CD4-positive, alpha-beta T cell treated with Interleukin-17A for 1 hour (primary cell): ENCODE data around the gene SMG9.

Source experiments
- DNase-seq: peaks from one replicate; pipeline ENCODE4 v3.0.0-alpha.2; 2020

SMG9 gene

GRCh38 chr19:43752287-43752875 lies 2.4 kb downstream of the SMG9 start:
- DNase-seq = no peak

GRCh38 chr19:43751466-43752220 lies 3.1 kb downstream of the SMG9 start:
- no peak for DNase-seq

GRCh38 chr19:43749898-43750297 lies 4.9 kb downstream of the SMG9 start:
- no peak for DNase-seq

- DNase-seq = no peak
These were observed 5.6 kb downstream of the SMG9 start for GRCh38 chr19:43749152-43749551.

GRCh38 chr19:43748685-43749084 lies 6.1 kb downstream of the SMG9 start:
- no peak for DNase-seq

GRCh38 chr19:43748205-43748594 lies 6.6 kb downstream of the SMG9 start:
- no peak for DNase-seq

- DNase-seq = peak; percentile 45
These were observed 7.1 kb downstream of the SMG9 start for GRCh38 chr19:43747557-43748204.

- no peak for DNase-seq
These were observed 11.7 kb downstream of the SMG9 start for GRCh38 chr19:43743059-43743458.

- no peak for DNase-seq
These were observed 13.5 kb downstream of the SMG9 start for GRCh38 chr19:43741075-43741825.

GRCh38 chr19:43739439-43740235 lies 15.1 kb downstream of the SMG9 start:
- DNase-seq = no peak

- DNase-seq = no peak
These were observed 16.0 kb downstream of the SMG9 start for GRCh38 chr19:43738780-43739211.

GRCh38 chr19:43735957-43736356 lies 18.8 kb downstream of the SMG9 start:
- DNase-seq = no peak

- DNase-seq = no peak
These were observed 19.7 kb downstream of the SMG9 start for GRCh38 chr19:43735013-43735412.

- DNase-seq = no peak
These were observed 22.9 kb downstream of the SMG9 start for GRCh38 chr19:43731846-43732245.

GRCh38 chr19:43731346-43731745 lies 23.4 kb downstream of the SMG9 start:
- DNase-seq = no peak

- no peak for DNase-seq
These were observed 24.8 kb downstream of the SMG9 start for GRCh38 chr19:43729919-43730318.

- DNase-seq = no peak
These were observed 27.2 kb downstream of the SMG9 start for GRCh38 chr19:43727593-43727853.

- DNase-seq = no peak
These were observed 27.8 kb downstream of the SMG9 start for GRCh38 chr19:43726736-43727592.

GRCh38 chr19:43725468-43725867 lies 29.3 kb downstream of the SMG9 start:
- DNase-seq = no peak

GRCh38 chr19:43724896-43725295 lies 29.9 kb downstream of the SMG9 start:
- DNase-seq = no peak

GRCh38 chr19:43723588-43723987 lies 31.2 kb downstream of the SMG9 start:
- no peak for DNase-seq

GRCh38 chr19:43721469-43722048 lies 33.2 kb downstream of the SMG9 start:
- DNase-seq = no peak
